Measurements from ENCODE around the gene NR4A1. TPM values are rescaled to one million over a fixed set of nuclear protein-coding genes. Genes with fewer than 3 reads are reported as not detected.

NR4A1 gene
- total and polyA plus RNA-seq, 10 of the 15 experiments (the other 5 are each of a cell fraction or from before 2014, with no cell fraction given), result 0.05 to 7.9 (median 2.2) TPM; not detected in 1

GRCh38 chr12:52019113-52019770, 32.0 kb upstream of the NR4A1 start:
- BruUV-seq (replicated peaks), result no TSS peak
- POLR2A ChIA-PET, result interaction anchor here (1.4 kb wide), 1 partner anchor 51 kb away, joined by 3 read pairs; the partner anchor contains the start of gene ATG101
- H2AFZ ChIP-seq (ENCODE audit: control insufficient read depth, low read depth, low read length), result no peak overlapping the region
- H3K4me3 ChIP-seq, result no peak overlapping the region
- no peaks in the 10 kb centered on the region for H3K9me3 ChIP-seq (replicated peaks; ENCODE audit: control insufficient read depth, insufficient read depth, low read length)
- H3K36me3 ChIP-seq (ENCODE audit: control insufficient read depth in 2 of 2, insufficient read depth in 2 of 2, low read length in 1 of 2), result no peaks in the 10 kb centered on the region
- peaks cover 11% of the 10 kb centered on the region for H3K4me1 ChIP-seq (ENCODE audit: control insufficient read depth, insufficient read depth, low read length)
- CTCF ChIA-PET, result interaction anchor here (0.6 to 15.6 kb wide), 8 partner anchors 12 to 114 kb away, joined by 3 to 622 read pairs (median 174); partner anchors contain the start of genes SMIM41 and TAMALIN
- TF ChIP-seq SUPT20H (IDR thresholded peaks at IDR 0.05; ENCODE audit: borderline replicate concordance, control insufficient read depth, low read depth, low read length) (no peak), KDM1A (IDR thresholded peaks at IDR 0.05; ENCODE audit: borderline replicate concordance) (no peak)
- RAD21 ChIA-PET (ENCODE audit: unreplicated experiment), result interaction anchor here (4.9 to 9.0 kb wide), 3 partner anchors 15 to 99 kb away, joined by 32 to 131 read pairs (median 54); partner anchors contain the start of gene TAMALIN
- WGBS (ENCODE audit: insufficient coverage, insufficient replicate concordance, low lambda C conversion rate, missing lambda C conversion rate), result 43% methylated on average over 12 of the region's 13 CpGs
- H3K27ac ChIP-seq (ENCODE audit: control insufficient read depth, insufficient read depth), result no peak overlapping the region
- no peak for ATAC-seq
- intact Hi-C loops (cut with micrococcal nuclease; ENCODE audit: unreplicated experiment), result no loop called here
- SMC1A ChIA-PET (ENCODE audit: uncharacterized antibody, unreplicated experiment), result interaction anchor here (0.5 to 6.7 kb wide), 3 partner anchors 14 to 1404 kb away, joined by 3 to 92 read pairs (median 28); partner anchors contain the start of gene TAMALIN
- DNase-seq (ENCODE audit: low read depth, low spot score), result no peak
- no peak for FAIRE-seq
- H3K27me3 ChIP-seq (replicated peaks in 1 of 2; ENCODE audit: control insufficient read depth in 2 of 2, insufficient read depth in 2 of 2, low read length in 1 of 2), result peaks cover 0 to 9% of the 10 kb centered on the region in 2 experiments; a peak in 2 of 4 replicates
- H3K9ac ChIP-seq (ENCODE audit: control insufficient read depth, insufficient read depth, low read length), result no peak overlapping the region
- no peak overlapping the region for H3K4me2 ChIP-seq (ENCODE audit: control insufficient read depth, insufficient read depth)
- in situ Hi-C loops (cut with MboI), result no loop called here
- H3K79me2 ChIP-seq (ENCODE audit: control insufficient read depth, insufficient read depth, low read length), result no peaks in the 10 kb centered on the region
- H4K20me1 ChIP-seq (ENCODE audit: control insufficient read depth, insufficient read depth), result no peaks in the 10 kb centered on the region

- no peak overlapping the region for H3K4me2 ChIP-seq (ENCODE audit: control insufficient read depth, insufficient read depth)
- ChIA-PET SMC1A (ENCODE audit: uncharacterized antibody, unreplicated experiment) (interaction anchor here (0.5 to 13.2 kb wide), 7 partner anchors 10 to 100 kb away, joined by 3 to 320 read pairs (median 23); partner anchors contain the start of gene TAMALIN), POLR2A (interaction anchor here (1.0 to 1.4 kb wide), 3 partner anchors 11 to 49 kb away, joined by 3 to 4 read pairs (median 3); partner anchors contain the start of gene ATG101), CTCF (interaction anchor here (0.7 to 15.6 kb wide), 20 partner anchors 9 to 859 kb away, joined by 3 to 622 read pairs (median 4); partner anchors contain the start of genes NR4A1, SMIM41 and TAMALIN), RAD21 (ENCODE audit: unreplicated experiment) (interaction anchor here (1.0 to 9.0 kb wide), 7 partner anchors 12 to 98 kb away, joined by 3 to 131 read pairs (median 4); partner anchors contain the start of gene TAMALIN)
- no peak overlapping the region for H3K9ac ChIP-seq (ENCODE audit: control insufficient read depth, insufficient read depth, low read length)
- no peak overlapping the region for H2AFZ ChIP-seq (ENCODE audit: control insufficient read depth, low read depth, low read length)
- no peaks in the 10 kb centered on the region for H3K9me3 ChIP-seq (replicated peaks; ENCODE audit: control insufficient read depth, insufficient read depth, low read length)
- no peaks in the 10 kb centered on the region for H3K36me3 ChIP-seq (ENCODE audit: control insufficient read depth in 2 of 2, insufficient read depth in 2 of 2, low read length in 1 of 2)
- WGBS (ENCODE audit: insufficient coverage, insufficient replicate concordance, low lambda C conversion rate, missing lambda C conversion rate), result 5% methylated on average over 9 of the region's 9 CpGs
- peaks cover 12% of the 10 kb centered on the region for H3K4me1 ChIP-seq (ENCODE audit: control insufficient read depth, insufficient read depth, low read length)
- BruUV-seq (replicated peaks), result no TSS peak
- in situ Hi-C loops (cut with MboI) (no loop called here), intact Hi-C loops (cut with micrococcal nuclease; ENCODE audit: unreplicated experiment) (loop anchor here (1.0 to 5.0 kb wide), 3 partner anchors 27 to 128 kb away; no protein-coding TSS in a partner anchor)
- H3K79me2 ChIP-seq (ENCODE audit: control insufficient read depth, insufficient read depth, low read length), result no peaks in the 10 kb centered on the region
- peak; percentile 80 for FAIRE-seq
- ATAC-seq, result peak; percentile 62
- TF ChIP-seq SMC3 (IDR thresholded peaks at IDR 0.05; ENCODE audit: borderline replicate concordance, low read length), result peak; percentile 75
- TF ChIP-seq YY1 (IDR thresholded peaks at IDR 0.05; ENCODE audit: low read depth, low read length), result 0 out of 2 replicates have a peak, but pooled peaks have one; percentile 38
- TF ChIP-seq LARP7 (IDR thresholded peaks at IDR 0.05), result peak; percentile 55; the same call in 1 of the 2 replicates
- TF ChIP-seq RAD21 (IDR thresholded peaks at IDR 0.05; ENCODE audit: insufficient read depth, low read depth, low read length), result peak; percentile 74
- TF ChIP-seq CTCF (IDR thresholded peaks at IDR 0.05 in 2 of 3, conservative IDR thresholded peaks at IDR 0.05 in 1 of 3; ENCODE audit: control insufficient read depth in 2 of 3, extremely low read depth in 1 of 3, insufficient read depth in 1 of 3, low read depth in 3 of 3, low read length in 3 of 3), result peak; percentile 75 to 84 (median 77)
- peak; percentile 18; the same call in 1 of the 2 replicates for TF ChIP-seq IKZF1 (conservative IDR thresholded peaks at IDR 0.05)
- no peak for TF ChIP-seq NFYB (IDR thresholded peaks at IDR 0.05; ENCODE audit: insufficient read depth, low read depth, low read length)
- TF ChIP-seq BHLHE40 (IDR thresholded peaks at IDR 0.05; ENCODE audit: borderline replicate concordance in 1 of 2, low read depth in 2 of 2, low read length in 1 of 2), result peak in 1 of 2 experiments; percentile 3; a peak in 1 of 4 replicates
- no peak for TF ChIP-seq SREBF2 (IDR thresholded peaks at IDR 0.05; ENCODE audit: low read length)
- DNase-seq (ENCODE audit: low read depth, low spot score), result no peak
- peaks cover 0 to 9% of the 10 kb centered on the region in 2 experiments; a peak in 2 of 4 replicates for H3K27me3 ChIP-seq (replicated peaks in 1 of 2; ENCODE audit: control insufficient read depth in 2 of 2, insufficient read depth in 2 of 2, low read length in 1 of 2)
- H3K27ac ChIP-seq (ENCODE audit: control insufficient read depth, insufficient read depth), result no peak overlapping the region
- no peak overlapping the region for H3K4me3 ChIP-seq
- H4K20me1 ChIP-seq (ENCODE audit: control insufficient read depth, insufficient read depth), result no peaks in the 10 kb centered on the region
Measured at GRCh38 chr12:52020539-52021336, 30.5 kb upstream of the NR4A1 start.
